GM23338 (cell line): ENCODE measurements around the gene FBXL17. TPM values are rescaled to one million over a fixed set of nuclear protein-coding genes. Genes with fewer than 3 reads are reported as not detected.

Experiments used
- ATAC-seq: fragments of 200-7000 bp; cut with Tn5 transposase; 3 replicates; pipeline ENCODE4 v1.9.1; 2020
- DNase-seq: peaks from one replicate; pipeline ENCODE4 v3.0.0-alpha.2; 2015; ENCODE audit warnings: low spot score
- H2AFZ ChIP-seq: fragments of 200-600 bp; sonication (generic); 2 replicates; pipeline ENCODE4 v1.8.0; 2016; ENCODE audit warnings: antibody characterized with exemption, mild to moderate bottlenecking, moderate library complexity
- H3F3A ChIP-seq: fragments of 200-600 bp; sonication (generic); replicated peaks from 2 replicates; pipeline ENCODE4 v1.8.0; 2017; ENCODE audit warnings: antibody characterized with exemption, mixed run types, low read depth
- H3K27ac ChIP-seq: fragments of 200-600 bp; sonication (generic); 2 replicates; pipeline ENCODE4 v1.6.1; 2016; ENCODE audit warnings: low read depth
- H3K27me3 ChIP-seq: fragments of 200-600 bp; sonication (generic); 2 replicates; pipeline ENCODE4 v1.8.0; 2016; ENCODE audit warnings: mild to moderate bottlenecking, mixed run types, moderate library complexity; ENCODE audit not compliant: insufficient read depth
- H3K36me3 ChIP-seq: fragments of 200-600 bp; sonication (generic); 2 replicates; pipeline ENCODE4 v1.8.0; 2016; ENCODE audit warnings: mild to moderate bottlenecking; ENCODE audit not compliant: insufficient read depth
- H3K4me1 ChIP-seq: fragments of 200-600 bp; sonication (generic); 2 replicates; pipeline ENCODE4 v1.8.0; 2016; ENCODE audit warnings: mild to moderate bottlenecking, moderate library complexity; ENCODE audit not compliant: insufficient read depth
- H3K4me2 ChIP-seq: fragments of 200-600 bp; sonication (generic); 2 replicates; pipeline ENCODE4 v1.7.1; 2017; ENCODE audit warnings: mixed run types
- H3K4me3 ChIP-seq: fragments of 200-600 bp; sonication (generic); 2 replicates; pipeline ENCODE4 v1.6.1; 2016; ENCODE audit warnings: mixed run types
- H3K79me2 ChIP-seq: fragments of 200-600 bp; sonication (generic); replicated peaks from 2 replicates; pipeline ENCODE4 v1.8.0; 2017; ENCODE audit warnings: mild to moderate bottlenecking; ENCODE audit not compliant: insufficient read depth
- H3K9me2 ChIP-seq: fragments of 200-600 bp; sonication (generic); 2 replicates; pipeline ENCODE4 v1.8.0; 2017; ENCODE audit not compliant: insufficient read depth
- H4K20me1 ChIP-seq: fragments of 200-600 bp; sonication (generic); replicated peaks from 2 replicates; pipeline ENCODE4 v1.8.0; 2017; ENCODE audit warnings: mild to moderate bottlenecking; ENCODE audit not compliant: insufficient read depth
- H3K27ac Mint-ChIP-seq: 2 replicates; pipeline ENCODE4 v1.8.0; 2020; ENCODE audit warnings: inconsistent platforms, mild to moderate bottlenecking, moderate library complexity, mixed read lengths
- H3K27me3 Mint-ChIP-seq: 3 replicates; pipeline ENCODE4 v1.8.0; 2022; ENCODE audit warnings: low read depth, mild to moderate bottlenecking, moderate library complexity, mixed read lengths, inconsistent platforms; ENCODE audit not compliant: insufficient read depth, poor library complexity
- H3K36me3 Mint-ChIP-seq: 3 replicates; pipeline ENCODE4 v1.8.0; 2021; ENCODE audit warnings: low read depth, mild to moderate bottlenecking, inconsistent platforms, moderate library complexity, mixed read lengths
- H3K4me1 Mint-ChIP-seq: 3 replicates; pipeline ENCODE4 v1.8.0; 2020; ENCODE audit warnings: mild to moderate bottlenecking, inconsistent platforms, mixed read lengths
- H3K4me3 Mint-ChIP-seq: 3 replicates; pipeline ENCODE4 v1.8.0; 2021; ENCODE audit warnings: moderate library complexity, mild to moderate bottlenecking, inconsistent platforms, mixed read lengths
- H3K9me3 Mint-ChIP-seq: 3 replicates; pipeline ENCODE4 v1.8.0; 2020; ENCODE audit warnings: moderate library complexity, mild to moderate bottlenecking, inconsistent platforms, mixed read lengths
- CREB1 ChIP-seq: fragments of 250-450 bp; sonication (Bioruptor Pico); IDR thresholded peaks from 2 replicates; pipeline ENCODE4 v1.5.0; 2020; ENCODE audit warnings: low read depth, mild to moderate bottlenecking, moderate library complexity
- EZH2 ChIP-seq: fragments of 200-600 bp; sonication (generic); IDR thresholded peaks from one replicate; pipeline ENCODE4 v1.8.0; 2017; ENCODE audit warnings: antibody characterized with exemption, mild to moderate bottlenecking, low read depth; ENCODE audit not compliant: unreplicated experiment
- EZH2phosphoT487 ChIP-seq: fragments of 200-600 bp; sonication (generic); IDR thresholded peaks from one replicate; pipeline ENCODE4 v1.8.1; 2018; ENCODE audit warnings: antibody characterized with exemption; ENCODE audit not compliant: unreplicated experiment
- JUNB ChIP-seq: IDR thresholded peaks from one replicate; pipeline ENCODE4 v1.6.1; 2016; ENCODE audit warnings: antibody characterized with exemption; ENCODE audit not compliant: unreplicated experiment
- NANOG ChIP-seq: IDR thresholded peaks from 2 replicates; pipeline ENCODE4 v1.6.1; 2016; ENCODE audit warnings: antibody characterized with exemption, borderline replicate concordance
- POLR2AphosphoS5 ChIP-seq: IDR thresholded peaks from 2 replicates; pipeline ENCODE4 v1.6.1; 2016; ENCODE audit warnings: antibody characterized with exemption, low read depth
- ZNF114 ChIP-seq: fragments of 250-450 bp; sonication (Bioruptor Pico); IDR thresholded peaks from 2 replicates; pipeline ENCODE4 v1.5.0; 2020; ENCODE audit warnings: mild to moderate bottlenecking, moderate library complexity
- ZNF331 ChIP-seq: fragments of 250-450 bp; sonication (Bioruptor Pico); IDR thresholded peaks from 2 replicates; pipeline ENCODE4 v1.5.0; 2020; ENCODE audit warnings: low read depth, mild to moderate bottlenecking, moderate library complexity
- ZNF462 ChIP-seq: fragments of 250-450 bp; sonication (Bioruptor Pico); IDR thresholded peaks from 2 replicates; pipeline ENCODE4 v1.5.0; 2020; ENCODE audit warnings: mild to moderate bottlenecking, moderate library complexity
- polyA plus RNA-seq: library from polyadenylated mRNA; unstranded; fragments of >200 nt; fragmentation: Nextera tagmentation; extraction: Ambion mirVana; gene quantifications from 2 replicates; pipeline ENCODE4 v1.2.1, GENCODE V29; 2016
- total RNA-seq: library from RNA; depleted of rRNA; stranded (reverse); fragments of >200 nt; shearing (Covaris generic); gene quantifications from 2 replicates; pipeline ENCODE4 v1.2.3, GENCODE V29; 2014
- TF ChIP-seq, protein P1 (sequence below), 2 experiments: fragments of 200-600 bp in 1 of 2; sonication (generic) in 1 of 2; conservative IDR thresholded peaks; 2 replicates each; pipeline versions ENCODE4 v1.5.1 to v1.6.1; 2016 to 2017; ENCODE audit warnings: antibody characterized with exemption in 2 of 2, low read depth in 2 of 2, mild to moderate bottlenecking in 2 of 2, moderate library complexity in 1 of 2
- TF ChIP-seq, protein P2 (sequence below): IDR thresholded peaks from one replicate; pipeline ENCODE4 v1.6.1; 2018; ENCODE audit warnings: antibody characterized with exemption; ENCODE audit not compliant: unreplicated experiment
- TF ChIP-seq, protein P3 (sequence below): IDR thresholded peaks from 2 replicates; pipeline ENCODE4 v1.6.1; 2016; ENCODE audit warnings: antibody characterized with exemption

FBXL17 gene
- total and polyA plus RNA-seq, 2 experiments from 2014 or later = 2.0 to 2.7 TPM

DNA sequence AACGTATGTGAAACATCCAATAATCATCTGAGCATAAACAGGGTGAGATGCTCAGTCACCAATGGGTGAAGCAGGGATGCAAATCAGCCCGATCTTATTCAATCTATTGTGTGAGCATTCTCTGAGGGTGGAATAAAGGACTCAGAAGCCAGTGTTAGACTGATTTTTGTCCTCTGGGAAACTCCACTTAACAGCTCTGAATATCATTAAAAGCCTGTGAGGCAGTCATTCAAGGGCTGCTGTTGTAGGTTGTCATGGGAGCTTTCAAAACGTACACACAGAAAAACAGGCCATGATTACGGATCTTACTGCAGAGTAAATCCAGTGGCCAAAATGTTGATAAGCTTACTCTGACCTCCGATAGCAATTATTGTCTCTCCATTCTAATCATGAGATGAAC is 444.7 kb downstream of the FBXL17 start:
- peaks cover 41% of the 10 kb centered on the region for H3K4me1 Mint-ChIP-seq
- no peaks in the 10 kb centered on the region for H3K27me3 ChIP-seq
- H3K4me3 Mint-ChIP-seq = no peak overlapping the region
- no peak overlapping the region for H2AFZ ChIP-seq
- peaks cover 45% of the 10 kb centered on the region for H3K4me1 ChIP-seq
- H3K4me2 ChIP-seq = no peak overlapping the region
- ATAC-seq (peak; percentile 55), DNase-seq (peak; percentile 59)
- peak overlapping the region; percentile 6; the same call in 1 of the 2 replicates for H3K27ac Mint-ChIP-seq
- H3K9me3 Mint-ChIP-seq = no peaks in the 10 kb centered on the region
- H3K9me2 ChIP-seq = no peaks in the 10 kb centered on the region
- H3K79me2 ChIP-seq = no peaks in the 10 kb centered on the region
- H4K20me1 ChIP-seq = no peaks in the 10 kb centered on the region
- H3K27me3 Mint-ChIP-seq = peaks cover 2% of the 10 kb centered on the region
- no peak overlapping the region for H3K4me3 ChIP-seq
- no peaks in the 10 kb centered on the region for H3K36me3 Mint-ChIP-seq
- no peak overlapping the region for H3K27ac ChIP-seq
- TF ChIP-seq ZNF331 (CRISPR knock-in tag) = no peak
- TF ChIP-seq, protein P1, sequence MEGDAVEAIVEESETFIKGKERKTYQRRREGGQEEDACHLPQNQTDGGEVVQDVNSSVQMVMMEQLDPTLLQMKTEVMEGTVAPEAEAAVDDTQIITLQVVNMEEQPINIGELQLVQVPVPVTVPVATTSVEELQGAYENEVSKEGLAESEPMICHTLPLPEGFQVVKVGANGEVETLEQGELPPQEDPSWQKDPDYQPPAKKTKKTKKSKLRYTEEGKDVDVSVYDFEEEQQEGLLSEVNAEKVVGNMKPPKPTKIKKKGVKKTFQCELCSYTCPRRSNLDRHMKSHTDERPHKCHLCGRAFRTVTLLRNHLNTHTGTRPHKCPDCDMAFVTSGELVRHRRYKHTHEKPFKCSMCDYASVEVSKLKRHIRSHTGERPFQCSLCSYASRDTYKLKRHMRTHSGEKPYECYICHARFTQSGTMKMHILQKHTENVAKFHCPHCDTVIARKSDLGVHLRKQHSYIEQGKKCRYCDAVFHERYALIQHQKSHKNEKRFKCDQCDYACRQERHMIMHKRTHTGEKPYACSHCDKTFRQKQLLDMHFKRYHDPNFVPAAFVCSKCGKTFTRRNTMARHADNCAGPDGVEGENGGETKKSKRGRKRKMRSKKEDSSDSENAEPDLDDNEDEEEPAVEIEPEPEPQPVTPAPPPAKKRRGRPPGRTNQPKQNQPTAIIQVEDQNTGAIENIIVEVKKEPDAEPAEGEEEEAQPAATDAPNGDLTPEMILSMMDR (conservative IDR thresholded peaks at IDR 0.05; ENCODE audit: low read depth in 2 of 2) = no peak
- TF ChIP-seq, protein P2, sequence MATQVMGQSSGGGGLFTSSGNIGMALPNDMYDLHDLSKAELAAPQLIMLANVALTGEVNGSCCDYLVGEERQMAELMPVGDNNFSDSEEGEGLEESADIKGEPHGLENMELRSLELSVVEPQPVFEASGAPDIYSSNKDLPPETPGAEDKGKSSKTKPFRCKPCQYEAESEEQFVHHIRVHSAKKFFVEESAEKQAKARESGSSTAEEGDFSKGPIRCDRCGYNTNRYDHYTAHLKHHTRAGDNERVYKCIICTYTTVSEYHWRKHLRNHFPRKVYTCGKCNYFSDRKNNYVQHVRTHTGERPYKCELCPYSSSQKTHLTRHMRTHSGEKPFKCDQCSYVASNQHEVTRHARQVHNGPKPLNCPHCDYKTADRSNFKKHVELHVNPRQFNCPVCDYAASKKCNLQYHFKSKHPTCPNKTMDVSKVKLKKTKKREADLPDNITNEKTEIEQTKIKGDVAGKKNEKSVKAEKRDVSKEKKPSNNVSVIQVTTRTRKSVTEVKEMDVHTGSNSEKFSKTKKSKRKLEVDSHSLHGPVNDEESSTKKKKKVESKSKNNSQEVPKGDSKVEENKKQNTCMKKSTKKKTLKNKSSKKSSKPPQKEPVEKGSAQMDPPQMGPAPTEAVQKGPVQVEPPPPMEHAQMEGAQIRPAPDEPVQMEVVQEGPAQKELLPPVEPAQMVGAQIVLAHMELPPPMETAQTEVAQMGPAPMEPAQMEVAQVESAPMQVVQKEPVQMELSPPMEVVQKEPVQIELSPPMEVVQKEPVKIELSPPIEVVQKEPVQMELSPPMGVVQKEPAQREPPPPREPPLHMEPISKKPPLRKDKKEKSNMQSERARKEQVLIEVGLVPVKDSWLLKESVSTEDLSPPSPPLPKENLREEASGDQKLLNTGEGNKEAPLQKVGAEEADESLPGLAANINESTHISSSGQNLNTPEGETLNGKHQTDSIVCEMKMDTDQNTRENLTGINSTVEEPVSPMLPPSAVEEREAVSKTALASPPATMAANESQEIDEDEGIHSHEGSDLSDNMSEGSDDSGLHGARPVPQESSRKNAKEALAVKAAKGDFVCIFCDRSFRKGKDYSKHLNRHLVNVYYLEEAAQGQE = no peak
- TF ChIP-seq ZNF462 (CRISPR knock-in tag) = no peak
- no peak for TF ChIP-seq JUNB
- no peak for TF ChIP-seq NANOG
- TF ChIP-seq, protein P3, sequence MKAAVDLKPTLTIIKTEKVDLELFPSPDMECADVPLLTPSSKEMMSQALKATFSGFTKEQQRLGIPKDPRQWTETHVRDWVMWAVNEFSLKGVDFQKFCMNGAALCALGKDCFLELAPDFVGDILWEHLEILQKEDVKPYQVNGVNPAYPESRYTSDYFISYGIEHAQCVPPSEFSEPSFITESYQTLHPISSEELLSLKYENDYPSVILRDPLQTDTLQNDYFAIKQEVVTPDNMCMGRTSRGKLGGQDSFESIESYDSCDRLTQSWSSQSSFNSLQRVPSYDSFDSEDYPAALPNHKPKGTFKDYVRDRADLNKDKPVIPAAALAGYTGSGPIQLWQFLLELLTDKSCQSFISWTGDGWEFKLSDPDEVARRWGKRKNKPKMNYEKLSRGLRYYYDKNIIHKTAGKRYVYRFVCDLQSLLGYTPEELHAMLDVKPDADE = no peak
- TF ChIP-seq POLR2AphosphoS5 = no peak
- no peak for TF ChIP-seq CREB1 (CRISPR knock-in tag)
- TF ChIP-seq EZH2 = no peak
- no peak for TF ChIP-seq ZNF114 (CRISPR knock-in tag)
- no peak for TF ChIP-seq EZH2phosphoT487
- H3K36me3 ChIP-seq = no peaks in the 10 kb centered on the region
- no peaks in the 10 kb centered on the region for H3F3A ChIP-seq
